GM12878 (cell line): Measurements from ENCODE around the gene DPF3. TPM values are rescaled to one million over a fixed set of nuclear protein-coding genes. Genes with fewer than 3 reads are reported as not detected.

ENCODE experiments used
- ATAC-seq: fragments of 200-7000 bp; cut with Tn5 transposase; 3 replicates; pipeline ENCODE4 v1.9.1; 2020; ENCODE audit warnings: mild to moderate bottlenecking, moderate library complexity
- BruUV-seq: library from RNA; stranded (reverse); fragments of 400-500 nt; replicated peaks from 2 replicates; lab custom pipeline; 2021; lab: Mats Ljungman, UMichigan
- CTCF ChIA-PET: fragments of 300-600 bp; sonication (Branson Sonifier 250); formaldehyde crosslinking; extraction: SDS; loops from one replicate; lab custom pipeline; 2021; ENCODE audit warnings: inconsistent platforms; lab: Yijun Ruan, JAX
- POLR2A ChIA-PET: fragments of 350-600 bp; formaldehyde crosslinking; extraction: SDS; loops from one replicate; lab custom pipeline; 2021; ENCODE audit warnings: inconsistent platforms; lab: Charles Lee
- RAD21 ChIA-PET: fragments of 300-600 bp; sonication (Branson Sonifier 250); formaldehyde crosslinking; loops from one replicate; lab custom pipeline; 2023; ENCODE audit warnings: antibody characterized with exemption; ENCODE audit not compliant: unreplicated experiment; lab: Charles Lee
- SMC1A ChIA-PET: fragments of 300-600 bp; sonication (Branson Sonifier 250); formaldehyde crosslinking; loops from one replicate; lab custom pipeline; 2023; ENCODE audit not compliant: unreplicated experiment, uncharacterized antibody; lab: Charles Lee
- DNase-seq: peaks from one replicate; pipeline ENCODE4 v3.0.0-alpha.2; 2011; ENCODE audit warnings: low read depth, low spot score
- FAIRE-seq: peaks from 3 replicates; lab custom pipeline; 2011; peaks lifted over from hg19 to GRCh38; lab: Jason Lieb, UNC
- H2AFZ ChIP-seq: 2 replicates; pipeline ENCODE4 v1.6.0; 2011; ENCODE audit warnings: low read depth, low read length, control low read depth; ENCODE audit not compliant: control insufficient read depth
- H3K27ac ChIP-seq: 2 replicates; pipeline ENCODE4 v1.5.1; 2011; ENCODE audit warnings: control low read depth; ENCODE audit not compliant: control insufficient read depth, insufficient read depth
- H3K27me3 ChIP-seq, 2 experiments: replicated peaks in 1 of 2; 2 replicates each; pipeline versions ENCODE4 v1.6.0 to v1.6.1; 2011; ENCODE audit warnings: low read length in 1 of 2; ENCODE audit not compliant: control insufficient read depth in 2 of 2, insufficient read depth in 2 of 2
- H3K36me3 ChIP-seq, 2 experiments: 2 replicates each; pipeline ENCODE4 v1.5.1; 2011; ENCODE audit warnings: low read length in 1 of 2; ENCODE audit not compliant: control insufficient read depth in 2 of 2, insufficient read depth in 2 of 2
- H3K4me1 ChIP-seq: 2 replicates; pipeline ENCODE4 v1.6.1; 2011; ENCODE audit warnings: mild to moderate bottlenecking, low read length, moderate library complexity, mixed read lengths; ENCODE audit not compliant: control insufficient read depth, insufficient read depth
- H3K4me2 ChIP-seq: 2 replicates; pipeline ENCODE4 v1.6.0; 2011; ENCODE audit warnings: control low read depth; ENCODE audit not compliant: control insufficient read depth, insufficient read depth
- H3K4me3 ChIP-seq: fragments of 200-600 bp; sonication (generic); 2 replicates; pipeline ENCODE4 v1.5.1; 2016
- H3K79me2 ChIP-seq: 2 replicates; pipeline ENCODE4 v1.6.0; 2011; ENCODE audit warnings: low read length; ENCODE audit not compliant: control insufficient read depth, insufficient read depth
- H3K9ac ChIP-seq: 2 replicates; pipeline ENCODE4 v1.8.0; 2011; ENCODE audit warnings: low read length, control low read depth, mixed read lengths; ENCODE audit not compliant: control insufficient read depth, insufficient read depth
- H3K9me3 ChIP-seq: replicated peaks from 3 replicates; pipeline ENCODE4 v1.5.1; 2011; ENCODE audit warnings: mild to moderate bottlenecking, low read length; ENCODE audit not compliant: control insufficient read depth, insufficient read depth
- H4K20me1 ChIP-seq: 2 replicates; pipeline ENCODE4 v1.6.0; 2011; ENCODE audit not compliant: control insufficient read depth, insufficient read depth
- CHD2 ChIP-seq: IDR thresholded peaks from 2 replicates; pipeline ENCODE4 v1.6.1; 2011; ENCODE audit warnings: low read depth, low read length, improper control_type of control experiment, borderline replicate concordance
- EGR1 ChIP-seq, 2 experiments: IDR thresholded peaks; 1 replicate in 1 of 2; 2 replicates in 1 of 2; pipeline ENCODE4 v1.6.1; 2011 to 2012; ENCODE audit warnings: low read depth in 2 of 2, low read length in 2 of 2, borderline replicate concordance in 1 of 2, mild to moderate bottlenecking in 1 of 2, moderate library complexity in 1 of 2
- GABPA ChIP-seq: IDR thresholded peaks from 2 replicates; pipeline ENCODE4 v1.6.1; 2014; ENCODE audit warnings: antibody characterized with exemption, low read depth, mild to moderate bottlenecking, inconsistent platforms
- HCFC1 ChIP-seq: fragments of 150-350 bp; IDR thresholded peaks from 2 replicates; pipeline ENCODE4 v1.6.1; 2014; ENCODE audit warnings: low read length
- JUNB ChIP-seq: IDR thresholded peaks from 2 replicates; pipeline ENCODE4 v1.6.1; 2016; ENCODE audit warnings: antibody characterized with exemption, mild to moderate bottlenecking
- KLF5 ChIP-seq: fragments of 450-650 bp; IDR thresholded peaks from 2 replicates; pipeline ENCODE4 v1.6.1; 2014; ENCODE audit warnings: mild to moderate bottlenecking; ENCODE audit not compliant: partially characterized antibody
- LARP7 ChIP-seq: fragments of 450-650 bp; IDR thresholded peaks from 2 replicates; pipeline ENCODE4 v1.6.1; 2017; ENCODE audit warnings: mild to moderate bottlenecking
- MYB ChIP-seq: fragments of 150-350 bp; IDR thresholded peaks from 2 replicates; pipeline ENCODE4 v1.6.1; 2014; ENCODE audit warnings: mild to moderate bottlenecking, low read depth, low read length, borderline replicate concordance
- NR2C2 ChIP-seq: IDR thresholded peaks from 2 replicates; pipeline ENCODE4 v1.6.1; 2011; ENCODE audit warnings: borderline replicate concordance, low read depth; ENCODE audit not compliant: control insufficient read depth, insufficient read length
- POLR2AphosphoS2 ChIP-seq: IDR thresholded peaks from 2 replicates; pipeline ENCODE4 v1.6.1; 2011; ENCODE audit warnings: low read depth, mild to moderate bottlenecking, low read length, improper control_type of control experiment, moderate library complexity
- RBBP5 ChIP-seq: fragments of 200-600 bp; sonication (generic); conservative IDR thresholded peaks from 2 replicates; pipeline ENCODE4 v1.6.1; 2016
- STAT1 ChIP-seq: fragments of 450-650 bp; conservative IDR thresholded peaks from 2 replicates; pipeline ENCODE4 v1.6.1; 2014; ENCODE audit warnings: antibody characterized with exemption, mild to moderate bottlenecking
- SUZ12 ChIP-seq: fragments of 200-600 bp; sonication (generic); IDR thresholded peaks from one replicate; pipeline ENCODE4 v1.6.1; 2018; ENCODE audit warnings: antibody characterized with exemption, mild to moderate bottlenecking; ENCODE audit not compliant: unreplicated experiment
- TBL1XR1 ChIP-seq: IDR thresholded peaks from 2 replicates; pipeline ENCODE4 v1.6.1; 2012; ENCODE audit warnings: low read depth, low read length, improper control_type of control experiment
- TCF12 ChIP-seq: IDR thresholded peaks from 2 replicates; pipeline ENCODE4 v1.6.1; 2011; ENCODE audit warnings: low read depth, mild to moderate bottlenecking, low read length
- TCF7 ChIP-seq: IDR thresholded peaks from 2 replicates; pipeline ENCODE4 v1.6.1; 2014; ENCODE audit warnings: antibody characterized with exemption, borderline replicate concordance
- ZNF622 ChIP-seq: fragments of 450-650 bp; IDR thresholded peaks from 2 replicates; pipeline ENCODE4 v1.6.1; 2017; ENCODE audit warnings: mild to moderate bottlenecking, inconsistent platforms
- WGBS: methylation state at CpG from one replicate; pipeline ENCODE4 v1.1.6; 2016; ENCODE audit warnings: low lambda C conversion rate; ENCODE audit not compliant: insufficient replicate concordance, insufficient coverage; ENCODE audit errors: missing lambda C conversion rate; 5-methylcytosine and 5-hydroxymethylcytosine counted together
- in situ Hi-C: fragments of 300-500 bp; cut with MboI; formaldehyde crosslinking; loops from 9 replicates; pipeline ENCODE4 v1.14.3; 2018; ENCODE audit warnings: mixed read lengths
- intact Hi-C: fragments of 100-400 bp; cut with micrococcal nuclease; formaldehyde crosslinking; loops from one replicate; pipeline ENCODE4 v1.14.2; 2022; ENCODE audit not compliant: unreplicated experiment
- polyA plus RNA-seq, 11 experiments: library from polyadenylated mRNA; depleted of rRNA in 4 of 11; unstranded in 6 of 11; stranded (reverse) in 5 of 11; fragments of >200 nt; fragmentation: Nextera tagmentation in 4 of 11; fragmentation: Illumina TruSeq in 1 of 11; extraction: Ambion mirVana in 4 of 11; extraction: Trizol in 1 of 11; gene quantifications; 1 replicate in 1 of 11; 2 replicates in 10 of 11; pipeline versions ENCODE4 v1.2.1 to v1.2.3, GENCODE V29; 2011 to 2016; ENCODE audit warnings: inconsistent platforms in 2 of 11, missing spikeins in 2 of 11, low read depth in 1 of 11
- total RNA-seq, 4 experiments: library from RNA; depleted of rRNA in 3 of 4; stranded (reverse); fragments of >200 nt in 3 of 4; fragmentation: Illumina TruSeq in 1 of 4; extraction: Trizol in 1 of 4; gene quantifications; 2 replicates each; pipeline versions ENCODE4 v1.2.1 to v1.2.3, GENCODE V29; 2013 to 2021
- TF ChIP-seq, protein P1 (sequence below): fragments of 450-650 bp; conservative IDR thresholded peaks from 2 replicates; pipeline ENCODE4 v1.6.1; 2017; ENCODE audit warnings: mild to moderate bottlenecking, moderate library complexity
- TF ChIP-seq, protein P2 (sequence below): fragments of 450-650 bp; IDR thresholded peaks from 2 replicates; pipeline ENCODE4 v1.6.1; 2017; ENCODE audit warnings: borderline replicate concordance

Gene DPF3
- total and polyA plus RNA-seq, 10 of the 15 experiments (the other 5 are each of a cell fraction or from before 2014, with no cell fraction given): 0.69 to 8.0 (median 2.2) TPM

DNA sequence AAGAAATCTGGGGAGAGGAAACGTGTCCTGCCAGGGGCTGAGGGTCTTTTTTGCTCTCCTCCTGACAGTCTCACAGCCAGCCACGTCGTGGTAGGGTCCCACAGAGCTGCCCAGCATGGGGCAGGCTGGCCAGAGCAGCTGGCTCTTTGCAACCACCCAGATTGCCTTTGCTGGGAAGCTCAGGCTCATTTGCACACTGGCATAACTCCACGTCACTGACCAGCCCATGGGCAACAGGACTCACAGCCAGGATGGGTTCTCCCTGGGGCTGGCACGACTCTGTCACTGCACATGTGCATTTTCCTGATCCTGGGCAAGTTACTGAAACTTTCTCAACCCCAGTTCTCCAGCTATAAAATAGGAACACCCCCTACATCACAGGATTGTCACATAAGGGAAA, 242.2 kb downstream of the DPF3 start:
- FAIRE-seq: no peak
- ChIA-PET POLR2A (interaction anchor here (1.0 kb wide), 1 partner anchor 52 kb away, joined by 5 read pairs; no protein-coding TSS in a partner anchor), RAD21 (interaction anchor here (1.2 to 1.3 kb wide), 2 partner anchors 16 to 63 kb away, joined by 3 read pairs; no protein-coding TSS in a partner anchor), CTCF (interaction anchor here (1.5 kb wide), 1 partner anchor 18 kb away, joined by 4 read pairs; no protein-coding TSS in a partner anchor), SMC1A (no interaction called here)
- no peak for TF ChIP-seq JUNB
- no peak for TF ChIP-seq RBBP5
- TF ChIP-seq ZNF622: no peak
- TF ChIP-seq TCF12: no peak
- TF ChIP-seq STAT1: no peak
- no peak for TF ChIP-seq TBL1XR1
- TF ChIP-seq CHD2: no peak
- no peak for TF ChIP-seq LARP7
- no peak for TF ChIP-seq EGR1 (IDR thresholded peaks at IDR 0.05; ENCODE audit: borderline replicate concordance in 1 of 2, low read depth in 2 of 2, low read length in 2 of 2)
- TF ChIP-seq, protein P1, sequence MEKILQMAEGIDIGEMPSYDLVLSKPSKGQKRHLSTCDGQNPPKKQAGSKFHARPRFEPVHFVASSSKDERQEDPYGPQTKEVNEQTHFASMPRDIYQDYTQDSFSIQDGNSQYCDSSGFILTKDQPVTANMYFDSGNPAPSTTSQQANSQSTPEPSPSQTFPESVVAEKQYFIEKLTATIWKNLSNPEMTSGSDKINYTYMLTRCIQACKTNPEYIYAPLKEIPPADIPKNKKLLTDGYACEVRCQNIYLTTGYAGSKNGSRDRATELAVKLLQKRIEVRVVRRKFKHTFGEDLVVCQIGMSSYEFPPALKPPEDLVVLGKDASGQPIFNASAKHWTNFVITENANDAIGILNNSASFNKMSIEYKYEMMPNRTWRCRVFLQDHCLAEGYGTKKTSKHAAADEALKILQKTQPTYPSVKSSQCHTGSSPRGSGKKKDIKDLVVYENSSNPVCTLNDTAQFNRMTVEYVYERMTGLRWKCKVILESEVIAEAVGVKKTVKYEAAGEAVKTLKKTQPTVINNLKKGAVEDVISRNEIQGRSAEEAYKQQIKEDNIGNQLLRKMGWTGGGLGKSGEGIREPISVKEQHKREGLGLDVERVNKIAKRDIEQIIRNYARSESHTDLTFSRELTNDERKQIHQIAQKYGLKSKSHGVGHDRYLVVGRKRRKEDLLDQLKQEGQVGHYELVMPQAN: no peak
- TF ChIP-seq SUZ12: no peak
- no peak for TF ChIP-seq GABPA
- no peak for TF ChIP-seq HCFC1
- TF ChIP-seq MYB: no peak
- no peak for TF ChIP-seq KLF5
- no peak for TF ChIP-seq POLR2AphosphoS2
- TF ChIP-seq, protein P2, sequence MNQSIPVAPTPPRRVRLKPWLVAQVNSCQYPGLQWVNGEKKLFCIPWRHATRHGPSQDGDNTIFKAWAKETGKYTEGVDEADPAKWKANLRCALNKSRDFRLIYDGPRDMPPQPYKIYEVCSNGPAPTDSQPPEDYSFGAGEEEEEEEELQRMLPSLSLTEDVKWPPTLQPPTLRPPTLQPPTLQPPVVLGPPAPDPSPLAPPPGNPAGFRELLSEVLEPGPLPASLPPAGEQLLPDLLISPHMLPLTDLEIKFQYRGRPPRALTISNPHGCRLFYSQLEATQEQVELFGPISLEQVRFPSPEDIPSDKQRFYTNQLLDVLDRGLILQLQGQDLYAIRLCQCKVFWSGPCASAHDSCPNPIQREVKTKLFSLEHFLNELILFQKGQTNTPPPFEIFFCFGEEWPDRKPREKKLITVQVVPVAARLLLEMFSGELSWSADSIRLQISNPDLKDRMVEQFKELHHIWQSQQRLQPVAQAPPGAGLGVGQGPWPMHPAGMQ: no peak
- TF ChIP-seq TCF7: no peak
- no peak for TF ChIP-seq NR2C2
- Histone ChIP-seq H2AFZ (no peak overlapping the region), H3K36me3 (no peaks in the 10 kb centered on the region), H3K4me3 (no peak overlapping the region), H4K20me1 (no peaks in the 10 kb centered on the region), H3K9ac (no peak overlapping the region), H3K4me1 (peaks cover 9% of the 10 kb centered on the region), H3K27me3 (peaks cover 0 to 4% of the 10 kb centered on the region in 2 experiments; a peak in 1 of 4 replicates), H3K9me3 (no peaks in the 10 kb centered on the region), H3K79me2 (no peaks in the 10 kb centered on the region), H3K27ac (no peak overlapping the region), H3K4me2 (no peak overlapping the region)
- no TSS peak for BruUV-seq
- intact Hi-C loops: no loop called here
- in situ Hi-C loops: no loop called here
- no peak for ATAC-seq
- 18% methylated on average over 5 of the region's 5 CpGs for WGBS
- DNase-seq: no peak
